HG02798 (cell line): Measurements from ENCODE around the gene AMIGO2.

Experiments
- ATAC-seq: cut with Tn5 transposase; IDR thresholded peaks from one replicate; pipeline ENCODE4 v1.9.1; 2021; ENCODE audit warnings: mild to moderate bottlenecking; ENCODE audit not compliant: unreplicated experiment, poor library complexity

Gene AMIGO2

GRCh38 chr12:47038270-47038748 is 41.5 kb downstream of the AMIGO2 start:
- no peak for ATAC-seq

GRCh38 chr12:47035484-47035883 is 44.3 kb downstream of the AMIGO2 start:
- ATAC-seq = no peak

DNA sequence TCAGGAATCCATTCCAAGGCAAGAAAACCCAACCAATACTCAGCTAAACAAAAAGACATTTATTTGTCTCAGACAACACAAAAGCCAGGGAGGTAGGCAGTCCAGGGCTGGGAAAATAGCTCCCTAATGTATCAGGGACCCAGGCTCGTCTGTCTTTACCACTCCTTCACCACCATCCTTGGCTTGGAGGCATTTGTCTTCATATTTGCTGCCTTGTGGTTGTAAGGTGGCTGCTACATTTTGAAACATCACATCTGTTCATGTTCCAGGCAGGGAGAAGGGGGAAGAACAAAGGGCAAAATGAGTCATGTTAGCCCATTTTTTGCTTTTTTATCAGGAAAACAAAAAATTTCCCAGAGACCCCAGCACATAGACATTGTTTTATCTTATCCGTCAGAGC is 45.1 kb downstream of the AMIGO2 start:
- ATAC-seq = no peak

- no peak for ATAC-seq
Measured at GRCh38 chr12:47033789-47034555, 45.8 kb downstream of the AMIGO2 start.

DNA sequence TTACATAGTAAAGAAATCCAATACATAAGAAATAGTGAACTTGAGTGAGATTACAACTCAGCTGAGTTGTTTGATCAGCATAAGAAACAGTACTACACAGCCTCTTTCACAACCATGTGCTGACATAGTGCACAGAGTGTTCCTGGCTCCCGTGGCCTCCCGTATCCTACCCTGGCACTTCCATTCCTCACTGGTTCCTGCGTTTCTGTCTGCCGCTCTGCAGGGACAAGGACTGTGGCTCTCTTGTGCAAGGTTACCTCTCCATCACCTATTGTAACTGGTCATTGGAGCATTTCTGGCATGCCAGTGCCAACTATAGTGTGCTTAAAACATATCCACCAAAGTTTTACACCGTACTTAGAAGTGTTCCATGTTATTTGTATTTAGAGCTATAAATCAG is 46.7 kb downstream of the AMIGO2 start:
- no peak for ATAC-seq

DNA sequence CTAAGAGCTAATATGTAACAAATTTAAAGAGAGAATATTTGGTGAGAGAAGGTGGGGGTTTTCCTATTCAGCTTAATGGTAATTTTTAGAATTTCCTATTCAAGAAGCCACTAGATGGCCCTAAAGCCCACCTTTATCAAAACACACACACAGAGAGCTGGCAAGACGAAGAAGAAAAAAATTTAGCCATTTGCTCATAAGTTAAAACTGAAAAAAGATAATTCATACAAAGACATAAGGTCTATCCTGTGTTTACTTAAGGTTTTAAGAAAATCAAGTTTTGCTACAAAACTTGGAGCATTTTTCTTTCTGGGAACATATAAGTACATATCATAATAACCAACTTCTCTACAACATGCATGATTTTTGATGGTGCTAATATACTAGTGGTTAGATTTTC is 47.1 kb downstream of the AMIGO2 start:
- ATAC-seq = no peak

DNA sequence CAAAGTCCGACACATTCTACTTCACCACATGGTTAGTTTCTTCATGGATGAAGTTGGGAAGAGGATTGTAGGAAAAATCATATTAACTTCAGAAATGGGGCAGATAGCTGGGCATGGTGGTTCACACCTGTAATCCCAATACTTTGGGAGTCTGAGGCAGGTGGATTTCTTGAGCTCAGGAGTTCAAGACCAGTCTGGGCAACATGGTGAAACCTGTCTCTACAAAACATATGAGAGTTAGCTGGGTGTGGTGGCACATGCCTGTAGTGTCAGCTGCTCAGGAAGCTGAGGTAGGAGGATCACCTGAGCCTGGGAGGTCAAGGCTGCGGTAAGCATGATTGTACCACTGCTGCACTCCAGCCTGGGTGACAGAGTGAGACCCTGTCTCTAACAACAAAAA is 49.9 kb downstream of the AMIGO2 start:
- ATAC-seq = no peak

DNA sequence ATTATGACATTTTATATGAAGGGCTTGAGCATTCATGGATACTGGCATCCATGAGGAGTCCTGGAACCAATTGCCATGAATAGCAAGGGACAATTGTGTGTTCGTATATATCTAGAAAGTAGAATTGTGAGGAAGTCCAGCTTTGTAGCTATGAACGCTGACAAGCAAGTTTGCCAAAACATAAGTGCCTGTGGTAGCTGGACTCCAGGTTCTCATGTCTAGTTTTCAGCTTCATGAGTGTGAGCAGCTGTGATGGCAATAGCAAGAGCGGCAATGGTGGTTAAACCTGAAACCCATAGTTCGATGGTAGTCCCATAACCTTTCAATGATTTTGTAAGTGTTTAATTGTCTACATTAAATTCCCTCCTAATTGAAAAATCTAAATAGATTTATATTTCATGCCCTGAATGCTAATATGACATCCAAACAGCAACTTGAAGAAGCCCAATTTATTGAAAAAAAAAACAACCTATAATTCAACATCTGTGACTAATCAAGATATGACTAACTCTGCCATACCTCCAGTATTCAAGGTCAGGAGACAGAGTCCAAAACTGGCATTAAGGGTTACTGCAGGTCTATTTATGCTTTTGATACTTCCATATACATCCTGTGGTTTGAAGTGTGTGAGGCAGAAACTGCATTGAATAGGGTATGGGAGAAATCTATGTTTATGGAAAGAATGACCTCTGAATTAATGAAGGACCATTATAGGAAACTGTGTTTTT is 50.6 kb downstream of the AMIGO2 start:
- ATAC-seq = no peak

DNA sequence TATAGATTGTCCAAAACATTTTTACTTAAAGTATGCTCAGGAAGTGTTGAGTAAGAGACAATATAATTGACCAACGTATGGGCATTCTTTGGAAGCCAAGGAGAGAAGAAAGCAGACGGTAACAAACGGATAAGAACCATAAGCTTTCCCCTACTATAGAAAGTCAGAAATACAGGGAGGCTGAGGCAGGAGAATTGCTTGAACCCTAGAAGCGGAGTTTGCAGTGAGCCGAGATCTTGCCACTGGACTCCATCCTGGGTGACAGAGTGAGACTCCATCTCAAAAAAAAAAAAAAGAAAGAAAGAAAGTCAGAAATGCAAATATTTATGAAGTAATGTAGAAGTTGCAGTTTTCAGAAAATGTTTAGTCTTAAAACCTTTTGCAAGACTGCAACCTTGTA is 51.6 kb downstream of the AMIGO2 start:
- no peak for ATAC-seq
